Measurements from ENCODE around the gene HELZ. TPM values are rescaled to one million over a fixed set of nuclear protein-coding genes. Genes with fewer than 3 reads are reported as not detected.

Gene HELZ
- total and polyA plus RNA-seq, 2 of the 8 experiments (the other 6 are each of a cell fraction or from before 2014, with no cell fraction given), result 10.0 to 48.7 TPM

- no peak overlapping the region for H4K8ac ChIP-seq (ENCODE audit: extremely low read depth, insufficient read depth, low read length)
- no peak for DNase-seq (ENCODE audit: low read depth in 1 of 2, low spot score in 2 of 2)
- no peak overlapping the region for H3K14ac ChIP-seq (ENCODE audit: insufficient read length)
- H2BK20ac ChIP-seq (ENCODE audit: low read length), result no peak overlapping the region
- peaks cover 0 to 17% of the 10 kb centered on the region in 2 experiments; a peak in 2 of 4 replicates for H3K79me2 ChIP-seq (ENCODE audit: control insufficient read depth in 1 of 2, insufficient read depth in 2 of 2, low read length in 2 of 2)
- H4K20me1 ChIP-seq (replicated peaks in 1 of 2; ENCODE audit: control insufficient read depth in 1 of 2, insufficient read depth in 2 of 2, low read length in 2 of 2), result peaks cover 6 to 7% of the 10 kb centered on the region in 2 experiments
- no peak overlapping the region for H3K23ac ChIP-seq (ENCODE audit: insufficient read length)
- no peak overlapping the region for H3K4me3 ChIP-seq (ENCODE audit: extremely low read depth in 1 of 4, insufficient read depth in 2 of 4, low read depth in 3 of 4, low read length in 4 of 4)
- FAIRE-seq, result no peak
- H2BK120ac ChIP-seq (replicated peaks; ENCODE audit: low read depth, low read length), result no peak overlapping the region
- H3K18ac ChIP-seq (ENCODE audit: extremely low read depth, low read length), result no peak overlapping the region
- H2AFZ ChIP-seq (ENCODE audit: low read length), result no peak overlapping the region
- no peak overlapping the region for H3K27ac ChIP-seq (ENCODE audit: low read depth, low read length)
- H4K91ac ChIP-seq (replicated peaks; ENCODE audit: insufficient read length, low read length), result no peak overlapping the region
- H3K4me1 ChIP-seq (replicated peaks in 1 of 4; ENCODE audit: control insufficient read depth in 3 of 4, insufficient read depth in 4 of 4, low read length in 3 of 4), result no peaks in the 10 kb centered on the region
- no peaks in the 10 kb centered on the region; the same call in 1 of the 2 replicates for H3K23me2 ChIP-seq (ENCODE audit: low read depth, low read length)
- no peak overlapping the region for H3K4me2 ChIP-seq (ENCODE audit: insufficient read depth in 1 of 2, low read depth in 2 of 2, low read length in 2 of 2)
- no peak overlapping the region for H2BK15ac ChIP-seq (ENCODE audit: low read length)
- no peaks in the 10 kb centered on the region for H3K27me3 ChIP-seq (replicated peaks in 1 of 4; ENCODE audit: control insufficient read depth in 3 of 4, extremely low read depth in 1 of 4, insufficient read depth in 3 of 4, low read length in 3 of 4)
- ChIA-PET POLR2A (ENCODE audit: partially characterized antibody) (no interaction called here), CTCF (ENCODE audit: partially characterized antibody) (interaction anchor here (6.9 kb wide), 1 partner anchor 17 kb away, joined by 45 read pairs; no protein-coding TSS in a partner anchor)
- peaks cover 8% of the 10 kb centered on the region; the same call in 1 of the 2 replicates for H3K79me1 ChIP-seq (ENCODE audit: low read depth, low read length)
- H2AK5ac ChIP-seq (ENCODE audit: low read depth, low read length), result no peak overlapping the region
- no peak overlapping the region for H3K56ac ChIP-seq (replicated peaks; ENCODE audit: insufficient read length, low read depth, low read length)
- no peak overlapping the region for H2BK12ac ChIP-seq (ENCODE audit: low read depth, low read length)
- H4K5ac ChIP-seq (ENCODE audit: insufficient read length, low read depth, low read length), result no peak overlapping the region
- H3K9me3 ChIP-seq (ENCODE audit: insufficient read depth in 2 of 2, low read depth in 1 of 2, low read length in 1 of 2), result no peaks in the 10 kb centered on the region
- no peak overlapping the region for H3K9ac ChIP-seq (replicated peaks in 1 of 4; ENCODE audit: extremely low read depth in 1 of 4, low read depth in 3 of 4, low read length in 3 of 4)
- 89% methylated on average over 4 of the region's 4 CpGs; no CpG with 5 or more reads in 1 of the 2 experiments for WGBS, 2 experiments (ENCODE audit: extremely low coverage in 1 of 2, insufficient coverage in 1 of 2, insufficient read length in 1 of 2, insufficient replicate concordance in 2 of 2, low coverage in 1 of 2, low lambda C conversion rate in 2 of 2, missing lambda C conversion rate in 1 of 2)
- no peak overlapping the region for H3K4ac ChIP-seq (replicated peaks; ENCODE audit: insufficient read length, low read depth, low read length)
- H2BK5ac ChIP-seq (ENCODE audit: low read depth, low read length), result no peak overlapping the region
- H3K36me3 ChIP-seq (ENCODE audit: control insufficient read depth in 2 of 4, insufficient read depth in 4 of 4, low read length in 3 of 4), result peaks cover 0 to 19% (median 8%) of the 10 kb centered on the region in 4 experiments; a peak in 5 of 8 replicates
- TF ChIP-seq SIRT6 (IDR thresholded peaks at IDR 0.05; ENCODE audit: low read length) (no peak), RNF2 (IDR thresholded peaks at IDR 0.05; ENCODE audit: borderline replicate concordance, low read depth, low read length, missing control alignments, poor library complexity, severe bottlenecking) (no peak), ZNF274 (IDR thresholded peaks at IDR 0.05; ENCODE audit: borderline replicate concordance, extremely low read depth, low read length) (no peak), SIN3A (conservative IDR thresholded peaks at IDR 0.05 in 1 of 2, IDR thresholded peaks at IDR 0.05 in 1 of 2; ENCODE audit: low read depth in 1 of 2, low read length in 2 of 2) (no peak), ASH2L (IDR thresholded peaks at IDR 0.05; ENCODE audit: low read length) (no peak), RFX5 (IDR thresholded peaks at IDR 0.05; ENCODE audit: borderline replicate concordance, low read depth, low read length) (no peak), CEBPB (IDR thresholded peaks at IDR 0.05; ENCODE audit: low read depth, low read length) (no peak), POLR2AphosphoS5 (IDR thresholded peaks at IDR 0.05; ENCODE audit: low read depth, low read length) (no peak), NANOG (IDR thresholded peaks at IDR 0.05; ENCODE audit: insufficient read depth, low read depth, low read length, poor library complexity, severe bottlenecking) (no peak), SIX5 (IDR thresholded peaks at IDR 0.05; ENCODE audit: low read depth, low read length) (no peak)
- TF ChIP-seq, protein P1, sequence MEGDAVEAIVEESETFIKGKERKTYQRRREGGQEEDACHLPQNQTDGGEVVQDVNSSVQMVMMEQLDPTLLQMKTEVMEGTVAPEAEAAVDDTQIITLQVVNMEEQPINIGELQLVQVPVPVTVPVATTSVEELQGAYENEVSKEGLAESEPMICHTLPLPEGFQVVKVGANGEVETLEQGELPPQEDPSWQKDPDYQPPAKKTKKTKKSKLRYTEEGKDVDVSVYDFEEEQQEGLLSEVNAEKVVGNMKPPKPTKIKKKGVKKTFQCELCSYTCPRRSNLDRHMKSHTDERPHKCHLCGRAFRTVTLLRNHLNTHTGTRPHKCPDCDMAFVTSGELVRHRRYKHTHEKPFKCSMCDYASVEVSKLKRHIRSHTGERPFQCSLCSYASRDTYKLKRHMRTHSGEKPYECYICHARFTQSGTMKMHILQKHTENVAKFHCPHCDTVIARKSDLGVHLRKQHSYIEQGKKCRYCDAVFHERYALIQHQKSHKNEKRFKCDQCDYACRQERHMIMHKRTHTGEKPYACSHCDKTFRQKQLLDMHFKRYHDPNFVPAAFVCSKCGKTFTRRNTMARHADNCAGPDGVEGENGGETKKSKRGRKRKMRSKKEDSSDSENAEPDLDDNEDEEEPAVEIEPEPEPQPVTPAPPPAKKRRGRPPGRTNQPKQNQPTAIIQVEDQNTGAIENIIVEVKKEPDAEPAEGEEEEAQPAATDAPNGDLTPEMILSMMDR (IDR thresholded peaks at IDR 0.05; ENCODE audit: control extremely low read depth in 1 of 3, insufficient read depth in 1 of 3, low read depth in 1 of 3, low read length in 3 of 3), result no peak
Observed at GRCh38 chr17:67217446-67217845, 27.6 kb downstream of the HELZ start.
